Neural cell (in vitro differentiated cells): Measurements from ENCODE around the gene SHLD2.

Experiments
- POLR2AphosphoS5 ChIP-seq: IDR thresholded peaks from 2 replicates; pipeline ENCODE4 v1.6.1; 2012
- RAD21 ChIP-seq: fragments of 450-650 bp; conservative IDR thresholded peaks from 2 replicates; pipeline ENCODE4 v1.6.1; 2014; ENCODE audit warnings: antibody characterized with exemption, mild to moderate bottlenecking, moderate library complexity
- TF ChIP-seq, protein P1 (sequence below): fragments of 450-650 bp; IDR thresholded peaks from 2 replicates; pipeline ENCODE4 v1.5.1; 2014; ENCODE audit warnings: antibody characterized with exemption, mild to moderate bottlenecking, moderate library complexity; ENCODE audit not compliant: poor library complexity, severe bottlenecking

DNA sequence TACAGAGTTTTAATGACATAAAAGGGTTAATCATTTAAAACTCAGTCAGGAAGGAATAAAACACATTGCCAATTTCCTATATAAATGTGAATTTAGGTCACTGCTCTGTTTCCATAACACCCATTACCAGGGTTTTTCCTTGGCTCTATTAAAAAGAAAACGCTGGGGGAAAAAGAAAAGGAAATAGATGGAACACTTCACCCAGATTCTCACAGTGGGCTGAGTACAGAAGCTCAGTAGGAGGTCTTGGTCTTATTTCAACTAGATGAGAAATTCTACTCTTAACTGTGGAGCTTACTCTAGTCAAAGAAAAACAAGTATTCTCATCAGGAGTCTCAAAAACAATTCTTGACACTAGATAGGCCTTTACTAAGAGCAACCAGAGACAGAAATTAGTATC is 36.8 kb upstream of the SHLD2 start:
- TF ChIP-seq, protein P1, sequence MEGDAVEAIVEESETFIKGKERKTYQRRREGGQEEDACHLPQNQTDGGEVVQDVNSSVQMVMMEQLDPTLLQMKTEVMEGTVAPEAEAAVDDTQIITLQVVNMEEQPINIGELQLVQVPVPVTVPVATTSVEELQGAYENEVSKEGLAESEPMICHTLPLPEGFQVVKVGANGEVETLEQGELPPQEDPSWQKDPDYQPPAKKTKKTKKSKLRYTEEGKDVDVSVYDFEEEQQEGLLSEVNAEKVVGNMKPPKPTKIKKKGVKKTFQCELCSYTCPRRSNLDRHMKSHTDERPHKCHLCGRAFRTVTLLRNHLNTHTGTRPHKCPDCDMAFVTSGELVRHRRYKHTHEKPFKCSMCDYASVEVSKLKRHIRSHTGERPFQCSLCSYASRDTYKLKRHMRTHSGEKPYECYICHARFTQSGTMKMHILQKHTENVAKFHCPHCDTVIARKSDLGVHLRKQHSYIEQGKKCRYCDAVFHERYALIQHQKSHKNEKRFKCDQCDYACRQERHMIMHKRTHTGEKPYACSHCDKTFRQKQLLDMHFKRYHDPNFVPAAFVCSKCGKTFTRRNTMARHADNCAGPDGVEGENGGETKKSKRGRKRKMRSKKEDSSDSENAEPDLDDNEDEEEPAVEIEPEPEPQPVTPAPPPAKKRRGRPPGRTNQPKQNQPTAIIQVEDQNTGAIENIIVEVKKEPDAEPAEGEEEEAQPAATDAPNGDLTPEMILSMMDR, result no peak
- TF ChIP-seq POLR2AphosphoS5 (no peak), RAD21 (no peak)
